IMR-90 (cell line): ENCODE measurements around the gene ASRGL1. TPM values are rescaled to one million over a fixed set of nuclear protein-coding genes. Genes with fewer than 3 reads are reported as not detected.
"Not testable (repeated sequence)": the region's sequence is repeated elsewhere in the genome, so short reads cannot be mapped to it uniquely, and the experiment has no call there.

ENCODE experiments used
- ATAC-seq: fragments of 200-7000 bp; cut with Tn5 transposase; 2 replicates; pipeline ENCODE4 v1.9.1; 2020; ENCODE audit warnings: low read depth, mild to moderate bottlenecking, moderate library complexity
- BruUV-seq: library from RNA; stranded (reverse); fragments of 400-500 nt; replicated peaks from 2 replicates; lab custom pipeline; 2021; lab: Mats Ljungman, UMichigan
- CTCF ChIA-PET: fragments of 300-600 bp; formaldehyde crosslinking; extraction: SDS; loops from one replicate; lab custom pipeline; 2021; ENCODE audit warnings: antibody characterized with exemption; lab: Yijun Ruan, JAX
- POLR2A ChIA-PET: fragments of 300-600 bp; sonication (Branson Sonifier 250); formaldehyde crosslinking; loops from one replicate; lab custom pipeline; 2022; ENCODE audit warnings: antibody characterized with exemption; ENCODE audit not compliant: unreplicated experiment; lab: Charles Lee
- DNase-seq: peaks from one replicate; pipeline ENCODE4 v3.0.0; 2013
- H2AFZ ChIP-seq: replicated peaks from 2 replicates; pipeline ENCODE3; 2013; ENCODE audit warnings: low read length, mild to moderate bottlenecking; ENCODE audit not compliant: poor library complexity
- H2AK5ac ChIP-seq: 2 replicates; pipeline ENCODE4 v1.6.1; 2013; ENCODE audit warnings: low read depth, low read length, inconsistent platforms
- H2AK9ac ChIP-seq: replicated peaks from 2 replicates; pipeline ENCODE3; 2013; ENCODE audit warnings: mild to moderate bottlenecking, low read depth, low read length, moderate library complexity; ENCODE audit not compliant: poor library complexity
- H2BK120ac ChIP-seq: 2 replicates; pipeline ENCODE4 v1.6.1; 2013; ENCODE audit warnings: low read depth, low read length, inconsistent platforms
- H2BK15ac ChIP-seq: 3 replicates; pipeline ENCODE4 v1.6.1; 2013; ENCODE audit warnings: low read depth, low read length, inconsistent platforms
- H2BK20ac ChIP-seq: 2 replicates; pipeline ENCODE4 v1.6.1; 2013; ENCODE audit warnings: low read depth, mild to moderate bottlenecking, inconsistent platforms, low read length, moderate library complexity
- H2BK5ac ChIP-seq: 2 replicates; pipeline ENCODE4 v1.6.1; 2013; ENCODE audit warnings: mild to moderate bottlenecking, low read depth, low read length, inconsistent platforms; ENCODE audit not compliant: poor library complexity, severe bottlenecking
- H3K14ac ChIP-seq: replicated peaks from 2 replicates; pipeline ENCODE4 v1.6.1; 2013; ENCODE audit warnings: low read depth, low read length, inconsistent platforms
- H3K18ac ChIP-seq: 2 replicates; pipeline ENCODE4 v1.6.1; 2013; ENCODE audit warnings: low read depth, low read length, control low read depth
- H3K23ac ChIP-seq: 2 replicates; pipeline ENCODE4 v1.6.1; 2013; ENCODE audit warnings: low read depth, low read length, inconsistent platforms
- H3K27ac ChIP-seq: 2 replicates; pipeline ENCODE4 v1.5.1; 2013; ENCODE audit warnings: mild to moderate bottlenecking, control low read depth, low read length; ENCODE audit not compliant: insufficient read depth
- H3K27me3 ChIP-seq: 2 replicates; pipeline ENCODE4 v1.6.1; 2013; ENCODE audit warnings: low read length; ENCODE audit not compliant: control insufficient read depth, insufficient read depth
- H3K36me3 ChIP-seq: 2 replicates; pipeline ENCODE4 v1.6.1; 2013; ENCODE audit warnings: low read length, mixed read lengths; ENCODE audit not compliant: control insufficient read depth, insufficient read depth
- H3K4ac ChIP-seq: 2 replicates; pipeline ENCODE4 v1.6.1; 2013; ENCODE audit warnings: low read depth, low read length, inconsistent platforms
- H3K4me1 ChIP-seq: 2 replicates; pipeline ENCODE4 v1.6.1; 2013; ENCODE audit warnings: low read length, mixed read lengths; ENCODE audit not compliant: control insufficient read depth, insufficient read depth
- H3K4me2 ChIP-seq: 2 replicates; pipeline ENCODE4 v1.6.1; 2013; ENCODE audit warnings: low read depth, mild to moderate bottlenecking, control low read depth, low read length, moderate library complexity
- H3K4me3 ChIP-seq: 2 replicates; pipeline ENCODE4 v1.5.1; 2013; ENCODE audit warnings: low read depth, mild to moderate bottlenecking, control low read depth, low read length, moderate library complexity; ENCODE audit not compliant: insufficient read depth
- H3K56ac ChIP-seq: 2 replicates; pipeline ENCODE4 v1.6.1; 2013; ENCODE audit warnings: low read length, inconsistent platforms; ENCODE audit not compliant: insufficient read depth; ENCODE audit errors: extremely low read depth
- H3K79me1 ChIP-seq, 2 experiments: 2 replicates each; pipeline ENCODE4 v1.6.1; 2013; ENCODE audit warnings: low read length in 2 of 2, inconsistent platforms in 1 of 2, low read depth in 1 of 2
- H3K9ac ChIP-seq: 2 replicates; pipeline ENCODE4 v1.6.1; 2013; ENCODE audit warnings: low read depth, low read length, control low read depth
- H3K9me1 ChIP-seq: 2 replicates; pipeline ENCODE4 v1.6.1; 2013; ENCODE audit warnings: low read length, inconsistent platforms; ENCODE audit not compliant: insufficient read depth
- H3K9me3 ChIP-seq: 2 replicates; pipeline ENCODE4 v1.6.1; 2013; ENCODE audit warnings: low read length; ENCODE audit not compliant: control insufficient read depth, insufficient read depth
- H4K20me1 ChIP-seq: 2 replicates; pipeline ENCODE4 v1.6.1; 2013; ENCODE audit warnings: low read length, inconsistent platforms; ENCODE audit not compliant: insufficient read depth
- H4K5ac ChIP-seq: 2 replicates; pipeline ENCODE4 v1.6.1; 2013; ENCODE audit warnings: mild to moderate bottlenecking, low read depth, low read length, control low read depth
- H4K8ac ChIP-seq, 2 experiments: 2 replicates each; pipeline ENCODE4 v1.6.1; 2013; ENCODE audit warnings: low read depth in 2 of 2, low read length in 2 of 2, control low read depth in 1 of 2, inconsistent platforms in 1 of 2
- H4K91ac ChIP-seq: 2 replicates; pipeline ENCODE4 v1.6.1; 2013; ENCODE audit warnings: low read depth, low read length, inconsistent platforms; ENCODE audit not compliant: insufficient read depth
- WGBS, 2 experiments: methylation state at CpG; one replicate each; pipeline versions ENCODE4 v1.1.5 to v1.1.7; 2013; ENCODE audit warnings: missing lambda C conversion rate in 2 of 2; ENCODE audit not compliant: insufficient read length in 1 of 2; ENCODE audit errors: extremely low coverage in 2 of 2; 5-methylcytosine and 5-hydroxymethylcytosine counted together
- dilution Hi-C: fragments of 300-500 bp; cut with HindIII; formaldehyde crosslinking; loops from one replicate; pipeline ENCODE4 v1.14.3; 2018; ENCODE audit warnings: low sequenced_read_pairs; ENCODE audit not compliant: unreplicated experiment
- in situ Hi-C: fragments of 300-500 bp; cut with MboI; formaldehyde crosslinking; loops from 3 replicates; pipeline ENCODE4 v1.14.3; 2019; ENCODE audit warnings: low sequenced_read_pairs, inconsistent platforms, mixed read lengths
- intact Hi-C: fragments of 100-400 bp; cut with micrococcal nuclease; formaldehyde crosslinking; loops from 2 replicates; pipeline ENCODE4 v1.10.0; 2022
- polyA plus RNA-seq, 3 experiments: library from polyadenylated mRNA; depleted of rRNA; stranded (reverse); fragments of >200 nt; gene quantifications; 2 replicates each; pipeline ENCODE4 v1.2.3, GENCODE V29; 2012; ENCODE audit warnings: low replicate concordance in 1 of 3
- total RNA-seq: library from RNA; depleted of rRNA; stranded (reverse); fragments of >200 nt; gene quantifications from 2 replicates; pipeline ENCODE4 v1.2.3, GENCODE V29; 2012

The ASRGL1 gene
- total and polyA plus RNA-seq, 2 of the 4 experiments (the other 2 are of a cell fraction) = 0.72 TPM; not detected in 1

GRCh38 chr11:62386083-62386482 lies 48.8 kb downstream of the ASRGL1 start:
- POLR2A ChIA-PET, H2BK5ac ChIP-seq, H3K4ac ChIP-seq, intact Hi-C loops, DNase-seq, H3K9me1 ChIP-seq, CTCF ChIA-PET, H3K23ac ChIP-seq, H2BK20ac ChIP-seq, ATAC-seq, H3K14ac ChIP-seq, H3K36me3 ChIP-seq, H4K5ac ChIP-seq, dilution Hi-C loops, H3K79me1 ChIP-seq, BruUV-seq, H4K8ac ChIP-seq, H3K9me3 ChIP-seq, H2AK5ac ChIP-seq, H3K4me2 ChIP-seq, H2AK9ac ChIP-seq, H2BK120ac ChIP-seq, H3K27ac ChIP-seq, H3K56ac ChIP-seq, H3K9ac ChIP-seq, H4K20me1 ChIP-seq, H2AFZ ChIP-seq, H2BK15ac ChIP-seq, H3K4me3 ChIP-seq, H3K4me1 ChIP-seq, H3K18ac ChIP-seq, H4K91ac ChIP-seq: not testable (repeated sequence)
- in situ Hi-C loops = loop anchor here (25.0 kb wide), 1 partner anchor 476 kb away; no protein-coding TSS in a partner anchor
- WGBS, 2 experiments = no CpG with 5 or more reads among the region's 3 CpGs
- H3K27me3 ChIP-seq = peaks cover 13% of the 10 kb centered on the region
